RWPE1 (cell line): ENCODE measurements around the gene LTBP4.

Experiments used
- CTCF ChIA-PET: fragments of 350-600 bp; sonication (Branson Sonifier 250); formaldehyde crosslinking; extraction: SDS; loops from one replicate; lab custom pipeline; 2021; lab: Yijun Ruan, JAX
- POLR2A ChIA-PET: fragments of 400-600 bp; formaldehyde crosslinking; extraction: SDS; loops from one replicate; lab custom pipeline; 2020; ENCODE audit warnings: antibody characterized with exemption; ENCODE audit not compliant: low non-redundant PET; lab: Yijun Ruan, JAX
- DNase-seq: peaks from one replicate; pipeline ENCODE4 v3.0.0; 2012; ENCODE audit warnings: low spot score
- H3K27ac ChIP-seq: fragments of 450-650 bp; 2 replicates; pipeline ENCODE4 v1.5.1; 2017
- CTCF ChIP-seq: fragments of 450-650 bp; conservative IDR thresholded peaks from 2 replicates; pipeline ENCODE4 v1.5.1; 2017; ENCODE audit warnings: low read depth, mild to moderate bottlenecking

The LTBP4 gene

GRCh38 chr19:40575326-40575725 lies 25.8 kb upstream of the LTBP4 start:
- 0 out of 2 replicates have a peak overlapping the region, but pooled peaks have one; percentile 72 for H3K27ac ChIP-seq
- ChIA-PET CTCF (interaction anchor here (0.6 to 1.0 kb wide), 2 partner anchors 13 to 26 kb away, joined by 3 read pairs; no protein-coding TSS in a partner anchor), POLR2A (no interaction called here)
- no peak for TF ChIP-seq CTCF
- no peak for DNase-seq

GRCh38 chr19:40576151-40576584 lies 25.0 kb upstream of the LTBP4 start:
- DNase-seq, result no peak
- TF ChIP-seq CTCF, result no peak
- ChIA-PET POLR2A (no interaction called here), CTCF (no interaction called here)
- peak overlapping the region; percentile 72 for H3K27ac ChIP-seq

- TF ChIP-seq CTCF, result no peak
- H3K27ac ChIP-seq, result peak within 1 kb of the TSS; percentile 72
- CTCF ChIA-PET, result no interaction called here
- peak; percentile 99 for DNase-seq
- POLR2A ChIA-PET, result no interaction called here
These were observed 24.4 kb upstream of the LTBP4 start, which contains the start of gene SHKBP1 for GRCh38 chr19:40576585-40577451. Gene SHKBP1 (plus strand): TSS chr19:40576873. CDS start chr19:40576900, 27 bp downstream.

- no peak for TF ChIP-seq CTCF
- DNase-seq, result no peak
- POLR2A ChIA-PET, result no interaction called here
- CTCF ChIA-PET, result no interaction called here
- no peak overlapping the region for H3K27ac ChIP-seq
These were observed 22.7 kb upstream of the LTBP4 start for GRCh38 chr19:40578442-40578908.

- no peak for DNase-seq
- H3K27ac ChIP-seq, result no peak overlapping the region
- ChIA-PET CTCF (interaction anchor here (0.6 kb wide), 1 partner anchor 13 kb away, joined by 3 read pairs; no protein-coding TSS in a partner anchor), POLR2A (no interaction called here)
- no peak for TF ChIP-seq CTCF
These were observed 20.6 kb upstream of the LTBP4 start for GRCh38 chr19:40580619-40581018.

- H3K27ac ChIP-seq, result no peak overlapping the region
- ChIA-PET POLR2A (no interaction called here), CTCF (interaction anchor here (0.6 kb wide), 1 partner anchor 14 kb away, joined by 3 read pairs; no protein-coding TSS in a partner anchor)
- TF ChIP-seq CTCF, result no peak
- no peak for DNase-seq
These were observed 19.6 kb upstream of the LTBP4 start for GRCh38 chr19:40581531-40581930.
